ENCODE data around the gene NR0B1.

The NR0B1 gene, protein sequence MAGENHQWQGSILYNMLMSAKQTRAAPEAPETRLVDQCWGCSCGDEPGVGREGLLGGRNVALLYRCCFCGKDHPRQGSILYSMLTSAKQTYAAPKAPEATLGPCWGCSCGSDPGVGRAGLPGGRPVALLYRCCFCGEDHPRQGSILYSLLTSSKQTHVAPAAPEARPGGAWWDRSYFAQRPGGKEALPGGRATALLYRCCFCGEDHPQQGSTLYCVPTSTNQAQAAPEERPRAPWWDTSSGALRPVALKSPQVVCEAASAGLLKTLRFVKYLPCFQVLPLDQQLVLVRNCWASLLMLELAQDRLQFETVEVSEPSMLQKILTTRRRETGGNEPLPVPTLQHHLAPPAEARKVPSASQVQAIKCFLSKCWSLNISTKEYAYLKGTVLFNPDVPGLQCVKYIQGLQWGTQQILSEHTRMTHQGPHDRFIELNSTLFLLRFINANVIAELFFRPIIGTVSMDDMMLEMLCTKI

DNA sequence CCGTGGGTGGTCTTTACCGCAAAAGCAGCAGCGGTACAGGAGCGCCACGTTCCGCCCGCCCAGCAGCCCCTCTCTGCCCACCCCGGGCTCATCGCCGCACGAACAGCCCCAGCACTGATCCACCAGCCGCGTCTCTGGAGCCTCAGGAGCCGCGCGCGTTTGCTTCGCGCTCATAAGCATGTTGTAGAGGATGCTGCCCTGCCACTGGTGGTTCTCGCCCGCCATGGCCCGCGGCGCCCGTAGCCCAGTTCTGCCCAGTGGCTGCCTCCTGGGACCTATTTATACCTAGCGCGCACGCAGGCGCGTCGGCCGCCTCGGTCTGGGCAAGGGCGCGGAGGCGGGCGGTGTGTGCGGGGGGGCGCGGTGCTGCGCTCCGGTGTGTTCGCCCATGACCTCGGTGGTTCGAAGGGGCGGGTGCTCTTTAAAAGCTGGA, at the start of gene NR0B1:
Gene NR0B1 (minus strand): TSS at position 252 of the 433 bp plus-strand sequence. CDS start 27 bp downstream, at position 225.
- DNase-seq = peak in 8 of 10 donors; percentile 4 to 80 (median 20)

DNA sequence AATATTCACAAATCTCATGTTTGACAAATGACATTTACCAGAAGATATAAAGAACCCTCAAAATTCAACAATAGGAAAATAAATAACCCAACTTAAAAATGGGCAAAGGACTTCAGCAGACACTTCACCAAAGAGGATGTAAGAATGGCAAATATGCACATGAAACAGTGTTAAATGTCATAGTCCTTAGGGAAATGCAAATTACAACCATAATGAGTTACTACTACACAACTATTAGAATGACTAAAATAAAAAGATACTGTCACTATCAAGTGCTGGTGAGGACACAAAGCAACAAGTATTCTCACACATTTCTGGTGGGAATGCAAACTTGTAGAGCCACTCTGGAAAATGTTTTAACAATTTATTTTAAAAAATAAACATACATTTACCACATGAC, 40.8 kb upstream of the NR0B1 start:
- no peak for DNase-seq
- intact Hi-C loops (cut with DNase I) = no loop called here

More for the DNA sequence above, at the start of gene NR0B1:
- intact Hi-C loops (cut with DNase I) = no loop called here

DNA sequence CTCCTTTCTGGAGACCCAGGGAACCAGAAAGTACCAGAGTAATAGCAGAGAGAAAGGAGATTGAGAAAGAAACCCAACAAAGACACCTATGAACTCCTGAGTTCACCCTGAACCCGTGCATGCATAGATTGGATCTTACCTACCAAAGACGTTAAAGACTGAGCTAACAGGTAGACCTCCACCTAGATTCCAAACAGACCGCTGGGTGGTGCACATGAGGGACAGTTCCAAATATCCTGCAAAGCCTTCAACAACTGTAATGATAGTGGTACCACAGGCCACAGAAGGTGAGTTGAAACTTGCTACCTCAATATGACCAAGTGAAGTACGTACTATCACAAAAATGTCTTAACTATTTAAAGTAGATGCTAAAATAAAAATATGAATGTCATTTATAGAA, 34.0 kb upstream of the NR0B1 start:
- intact Hi-C loops (cut with DNase I) = no loop called here

DNA sequence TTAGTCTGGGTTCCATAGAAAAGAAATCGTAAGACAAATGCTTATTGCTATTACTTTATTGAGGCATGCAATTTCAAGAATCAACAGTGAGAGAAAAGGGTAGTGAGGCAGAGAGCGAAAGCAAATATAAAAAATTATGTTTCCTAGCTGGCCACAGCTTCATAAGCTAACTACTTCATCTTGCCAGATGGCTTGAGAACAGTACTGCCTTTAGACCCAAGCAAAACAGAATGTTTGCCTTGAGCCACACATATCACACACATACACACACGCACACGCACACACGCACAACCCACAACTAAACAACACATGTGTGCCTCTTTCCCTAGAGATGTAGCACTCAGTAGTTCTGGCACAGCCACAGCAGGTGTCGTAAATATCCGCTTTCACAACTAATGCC, 31.6 kb upstream of the NR0B1 start:
- intact Hi-C loops (cut with DNase I) = no loop called here

More for the DNA sequence above, 34.0 kb upstream of the NR0B1 start:
- DNase-seq = no peak

DNA sequence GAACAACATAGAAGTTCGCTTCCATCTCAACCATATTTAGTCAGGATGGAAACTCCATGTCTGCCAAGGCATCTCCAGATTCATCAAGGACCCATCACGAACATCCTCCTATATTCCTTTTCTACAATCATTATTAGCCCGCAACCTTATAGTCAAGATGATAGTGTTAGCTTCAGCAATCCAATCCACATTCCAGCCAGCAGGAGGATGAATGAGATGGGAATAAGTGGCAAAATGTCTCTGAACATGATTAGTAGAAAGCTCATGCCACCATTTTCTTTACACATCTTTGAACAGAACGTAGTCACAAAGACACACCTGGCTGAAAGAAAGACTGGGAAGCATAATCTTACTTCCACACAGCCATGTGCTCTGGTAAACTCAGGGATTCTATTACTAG, 18.6 kb upstream of the NR0B1 start:
- intact Hi-C loops (cut with DNase I) = no loop called here
- no peak for DNase-seq

More for the DNA sequence above, 31.6 kb upstream of the NR0B1 start:
- no peak for DNase-seq

DNA sequence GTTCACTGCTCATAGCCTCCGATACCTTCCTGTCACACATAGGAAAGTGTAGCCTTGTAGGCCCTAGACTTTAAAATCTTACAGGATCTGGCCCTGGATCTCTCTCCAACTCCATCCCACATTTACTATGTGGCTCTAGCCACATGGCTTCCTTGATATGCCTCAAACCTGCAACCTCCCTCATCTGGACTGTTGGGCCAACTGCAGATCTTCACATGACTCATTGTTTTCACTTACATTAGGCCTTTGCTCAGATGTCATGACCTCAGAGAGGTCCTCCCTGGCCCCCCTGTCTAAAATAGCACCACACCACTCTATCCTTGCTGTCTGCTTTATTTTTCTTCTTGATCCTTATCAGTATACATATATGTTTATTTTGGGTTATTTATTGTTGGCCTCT, 8.1 kb upstream of the NR0B1 start:
- no peak for DNase-seq
- intact Hi-C loops (cut with DNase I) = no loop called here

DNA sequence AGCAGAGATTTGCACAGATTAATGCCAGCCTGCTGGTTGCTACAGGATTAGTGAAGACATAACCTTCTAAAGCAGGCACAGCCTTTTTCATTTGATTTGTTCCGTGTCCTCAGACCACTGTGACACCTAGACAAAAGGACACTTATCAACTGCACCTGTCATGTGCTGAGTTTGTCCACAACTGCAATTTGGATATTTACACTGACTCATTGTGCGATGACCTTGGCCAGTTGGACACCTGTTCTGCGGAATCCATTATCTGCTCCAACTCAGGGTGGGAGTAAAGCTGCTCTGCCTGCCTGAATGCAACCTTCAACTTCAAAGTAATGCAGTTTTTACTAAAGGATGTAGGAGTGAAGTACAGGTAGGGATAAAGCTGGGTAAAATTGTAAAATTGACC, 4.1 kb upstream of the NR0B1 start:
- no peak for DNase-seq
- intact Hi-C loops (cut with DNase I) = no loop called here

DNA sequence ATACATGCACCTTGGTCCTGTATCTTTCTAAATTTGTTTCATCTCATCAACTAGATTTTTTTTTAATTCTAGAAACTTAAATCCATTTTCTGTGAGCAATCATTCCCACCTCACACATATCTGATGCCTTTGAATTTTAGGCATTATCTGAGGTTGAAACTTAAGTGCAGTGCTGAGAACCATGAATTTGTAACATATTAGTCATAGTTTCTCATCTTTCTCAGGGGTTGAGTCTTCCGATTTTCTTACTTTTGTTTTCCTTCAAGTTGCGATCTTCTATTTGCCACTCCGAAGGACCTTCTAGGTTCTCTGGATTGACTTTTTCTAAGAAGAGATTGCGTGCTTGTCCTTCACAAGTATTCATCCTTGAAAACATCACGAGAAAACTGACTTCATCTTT, 3.7 kb upstream of the NR0B1 start:
- no peak for DNase-seq
- intact Hi-C loops (cut with DNase I) = no loop called here

DNA sequence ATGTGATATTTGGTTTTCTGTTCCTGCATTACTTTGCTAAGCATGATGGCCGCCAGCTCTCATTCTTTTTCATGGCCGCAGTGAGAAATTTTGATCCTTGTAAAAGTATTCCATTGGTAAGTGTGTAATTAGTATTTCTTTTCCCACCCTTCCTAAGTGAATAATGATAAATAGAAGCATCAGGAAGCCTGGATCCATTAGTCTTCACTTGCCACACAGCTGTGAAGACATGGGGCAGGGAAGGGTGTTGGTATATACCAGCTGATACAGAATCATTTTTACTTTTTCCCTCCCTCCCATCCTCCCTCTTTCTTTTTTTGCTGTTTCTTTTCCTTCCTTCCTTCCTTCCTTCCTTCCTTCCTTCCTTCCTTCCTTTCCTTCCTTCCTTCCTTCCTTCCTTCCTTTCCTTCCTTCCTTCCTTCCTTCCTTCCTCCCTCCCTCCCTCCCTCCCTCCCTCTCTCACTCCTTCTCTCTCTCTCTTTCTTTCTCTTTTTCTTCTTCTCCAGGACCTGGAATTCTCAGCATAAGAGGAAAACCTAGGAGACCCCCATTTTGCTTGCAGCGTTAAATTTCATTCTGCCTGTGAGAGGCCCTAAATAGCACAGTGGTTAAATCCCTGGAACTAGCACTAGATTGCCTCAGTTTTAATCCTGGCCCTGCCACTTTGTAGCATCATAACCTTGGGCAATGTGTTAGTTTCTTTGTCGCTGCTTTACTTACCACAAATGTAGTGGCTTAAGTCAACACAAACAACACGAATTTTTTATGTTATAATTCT, 1.4 kb upstream of the NR0B1 start:
- no peak for DNase-seq
- intact Hi-C loops (cut with DNase I) = no loop called here

DNA sequence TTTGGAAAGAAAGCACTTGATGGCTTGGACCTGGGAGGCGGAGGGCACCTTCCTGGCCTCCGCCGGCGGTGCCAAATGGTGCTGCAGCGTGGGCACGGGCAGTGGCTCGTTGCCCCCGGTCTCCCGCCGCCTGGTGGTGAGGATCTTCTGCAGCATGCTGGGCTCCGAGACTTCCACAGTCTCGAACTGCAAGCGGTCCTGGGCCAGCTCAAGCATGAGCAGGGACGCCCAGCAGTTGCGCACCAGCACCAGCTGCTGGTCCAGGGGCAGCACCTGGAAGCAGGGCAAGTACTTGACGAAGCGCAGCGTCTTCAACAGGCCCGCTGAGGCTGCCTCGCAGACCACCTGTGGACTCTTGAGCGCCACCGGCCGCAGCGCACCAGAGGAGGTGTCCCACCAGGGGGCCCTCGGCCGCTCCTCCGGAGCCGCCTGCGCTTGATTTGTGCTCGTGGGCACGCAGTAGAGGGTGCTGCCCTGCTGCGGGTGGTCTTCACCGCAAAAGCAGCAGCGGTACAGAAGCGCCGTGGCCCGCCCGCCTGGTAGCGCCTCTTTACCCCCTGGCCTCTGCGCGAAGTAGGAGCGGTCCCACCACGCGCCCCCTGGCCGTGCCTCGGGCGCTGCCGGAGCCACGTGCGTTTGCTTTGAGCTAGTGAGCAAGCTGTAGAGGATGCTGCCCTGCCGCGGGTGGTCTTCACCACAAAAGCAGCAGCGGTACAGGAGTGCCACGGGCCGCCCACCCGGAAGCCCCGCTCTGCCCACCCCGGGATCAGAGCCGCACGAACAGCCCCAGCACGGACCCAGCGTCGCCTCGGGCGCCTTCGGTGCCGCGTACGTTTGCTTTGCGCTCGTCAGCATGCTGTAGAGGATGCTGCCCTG, 689 bp downstream of the NR0B1 start:
- intact Hi-C loops (cut with DNase I) = no loop called here
- peak in 5 of 10 donors; percentile 8 to 81 (median 74) for DNase-seq

DNA sequence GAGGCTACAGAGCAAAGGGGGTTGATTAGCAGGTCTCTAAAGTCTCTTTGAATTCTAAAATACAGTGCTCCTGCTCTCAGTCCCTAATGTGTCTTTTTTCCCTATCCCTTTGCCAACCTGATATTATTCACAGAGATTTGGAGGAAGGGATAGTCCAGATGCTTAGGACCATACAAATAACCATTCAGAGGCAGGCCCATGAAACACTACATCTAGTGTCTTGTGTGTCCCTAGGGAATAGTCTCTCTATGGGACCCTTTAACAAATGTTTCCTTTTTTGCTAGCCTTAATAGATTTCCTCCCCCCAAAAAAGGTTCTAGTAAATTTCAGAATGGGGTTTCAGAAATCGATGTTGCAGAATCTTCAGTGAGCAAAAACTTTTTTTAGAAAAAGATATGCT, 1.7 kb downstream of the NR0B1 start:
- intact Hi-C loops (cut with DNase I) = no loop called here
- DNase-seq = no peak

DNA sequence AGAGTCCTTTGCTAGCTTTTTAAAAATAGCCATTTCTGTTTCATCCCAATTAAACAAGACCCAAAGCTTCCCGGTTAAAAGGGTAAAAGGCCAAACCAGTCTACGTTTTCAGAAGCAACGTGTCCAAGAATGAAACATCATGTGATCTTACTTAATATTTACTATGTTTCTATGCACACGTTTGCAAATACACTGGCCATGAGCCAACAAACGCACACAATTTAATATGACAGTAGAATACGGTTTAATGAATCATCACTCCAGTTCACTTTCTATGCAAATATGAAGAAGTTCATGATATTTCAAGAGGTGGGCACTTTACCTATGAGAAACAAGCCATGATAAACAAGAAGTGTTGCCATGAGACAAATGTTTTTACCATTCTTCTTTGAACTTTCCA, 4.3 kb downstream of the NR0B1 start:
- intact Hi-C loops (cut with DNase I) = no loop called here

DNA sequence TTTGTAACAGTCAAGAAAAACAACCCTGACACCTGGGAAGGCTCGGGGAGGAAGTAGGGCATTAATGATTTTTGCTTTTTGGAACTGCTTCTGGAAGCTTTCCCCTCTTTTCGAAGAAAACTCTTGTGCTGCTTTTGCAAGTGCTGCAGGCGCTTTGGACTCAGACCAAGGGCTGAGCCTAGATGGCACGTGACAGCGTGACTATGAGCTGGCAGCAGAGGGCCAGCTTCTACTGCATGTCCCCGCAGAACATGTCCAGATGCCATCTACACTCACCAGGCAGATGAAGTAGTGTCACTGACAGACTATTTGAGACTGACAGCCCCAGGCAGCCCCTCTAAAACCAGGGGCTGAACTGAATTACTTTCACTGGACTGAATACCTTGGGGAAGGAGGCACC, 6.2 kb downstream of the NR0B1 start:
- intact Hi-C loops (cut with DNase I) = no loop called here
- DNase-seq = peak in 8 of 10 donors; percentile 6 to 92 (median 46)

More for the DNA sequence above, 4.3 kb downstream of the NR0B1 start:
- DNase-seq = no peak

DNA sequence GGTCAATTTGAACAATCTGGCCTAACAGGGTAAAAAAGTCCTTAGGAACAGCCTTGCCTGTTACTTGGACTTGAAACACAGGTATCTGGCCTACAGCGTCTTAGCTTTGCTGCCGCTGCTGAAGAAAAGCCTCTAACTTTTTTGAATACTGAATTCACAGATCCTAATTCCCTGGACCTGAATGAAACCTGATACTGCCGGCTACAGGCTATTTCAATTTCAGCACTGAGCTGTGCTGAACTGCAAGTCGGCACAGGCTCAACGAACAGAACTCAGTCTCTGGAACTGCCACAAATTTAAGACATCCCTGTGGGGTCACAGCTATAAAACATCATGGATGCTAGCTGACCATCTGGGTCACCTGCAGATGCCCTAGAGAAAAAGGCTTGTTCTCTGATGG, 7.2 kb downstream of the NR0B1 start:
- intact Hi-C loops (cut with DNase I) = no loop called here
- no peak for DNase-seq

DNA sequence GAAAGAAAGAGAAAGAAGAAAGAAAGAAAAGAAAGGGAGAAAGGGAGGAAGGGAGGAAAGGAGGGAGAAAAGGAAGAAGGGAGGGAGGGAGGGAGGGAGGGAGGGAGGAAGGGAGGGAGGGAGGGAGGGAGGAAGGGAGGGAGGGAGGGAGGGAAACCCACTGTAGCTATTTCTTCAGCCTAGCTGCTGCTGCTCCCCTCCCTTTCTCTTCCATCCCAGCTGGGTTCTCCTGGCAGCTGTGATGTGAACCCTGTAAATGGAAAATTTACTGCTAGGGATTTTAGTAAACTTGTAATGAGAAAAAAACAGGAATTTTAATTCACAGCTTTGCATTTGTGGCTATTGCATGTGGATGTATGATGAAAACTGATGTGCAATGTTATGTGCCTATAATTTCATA, 8.0 kb downstream of the NR0B1 start:
- intact Hi-C loops (cut with DNase I) = no loop called here
- DNase-seq = no peak

DNA sequence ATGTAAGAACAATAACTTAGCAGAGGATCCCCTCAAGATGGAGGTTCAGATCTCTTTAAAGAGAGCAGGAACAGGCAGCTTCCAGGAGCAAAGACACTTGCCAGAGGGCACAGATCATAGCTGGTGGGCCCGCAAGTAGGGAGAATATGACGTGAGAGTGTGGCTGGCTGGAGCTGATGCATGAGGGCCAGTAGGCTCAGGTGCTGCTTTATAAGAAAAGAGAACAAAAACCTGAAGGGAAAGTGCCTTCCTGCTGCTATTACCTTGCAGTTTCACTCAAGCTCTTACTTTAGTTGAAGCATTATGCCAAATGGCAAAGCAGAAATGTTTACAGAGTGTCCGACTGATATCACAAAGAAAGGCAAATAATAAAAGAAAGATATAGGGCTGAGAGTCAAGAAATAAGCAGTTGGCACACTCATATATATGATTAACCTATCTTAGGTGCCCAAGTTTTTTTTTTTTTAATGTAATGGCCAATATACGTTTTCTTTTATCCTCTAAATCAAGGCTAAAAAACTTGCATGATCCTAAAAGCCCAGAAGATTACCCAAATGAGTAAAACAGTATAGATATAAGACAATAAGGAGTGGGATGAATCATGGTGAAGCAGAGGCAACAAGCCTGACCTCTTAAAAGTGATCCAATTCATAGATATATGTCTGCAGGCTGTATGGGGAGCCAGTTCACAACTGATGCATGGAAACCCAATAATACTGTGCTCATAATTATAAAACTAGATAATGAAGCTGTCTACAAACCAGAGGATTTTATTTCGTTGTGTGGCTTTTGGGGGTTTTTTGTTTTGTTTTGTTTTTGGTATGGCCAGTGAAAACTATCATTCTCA, 12.6 kb downstream of the NR0B1 start:
- DNase-seq = no peak
- intact Hi-C loops (cut with DNase I) = no loop called here

DNA sequence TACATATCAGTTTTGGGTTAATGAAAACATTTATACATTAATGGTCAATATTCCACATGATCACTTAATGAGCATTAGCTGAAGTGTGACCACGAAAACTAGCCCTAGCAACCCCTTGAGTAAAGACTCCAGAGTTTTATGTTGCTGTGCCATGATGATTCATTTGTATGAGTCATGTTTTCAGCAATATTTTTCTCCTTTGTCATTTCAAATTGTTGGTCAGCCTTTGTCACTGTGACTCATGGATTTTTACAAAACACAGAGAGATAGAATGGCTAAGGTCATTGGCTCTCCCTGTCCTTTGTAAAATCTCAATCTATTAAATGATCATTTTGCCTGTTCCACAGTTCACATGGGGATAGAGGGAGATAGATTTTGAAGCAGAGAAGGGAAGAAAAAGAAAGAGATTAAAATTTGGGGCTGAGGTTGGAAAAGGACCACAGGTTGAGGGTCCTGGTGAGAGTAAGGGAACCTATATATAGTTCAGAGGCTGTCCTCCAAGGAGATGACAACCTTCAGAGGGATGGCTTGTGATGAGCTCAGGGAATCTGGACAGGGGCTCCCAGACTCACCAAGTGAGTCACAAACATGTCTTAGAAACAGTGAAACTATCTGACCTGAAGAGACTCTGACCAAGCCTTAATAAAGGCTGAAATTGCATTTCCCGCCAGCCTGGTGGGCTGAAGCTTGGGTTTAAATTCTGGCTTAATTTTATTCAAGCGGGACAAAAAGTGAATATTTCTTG, 25.6 kb downstream of the NR0B1 start:
- intact Hi-C loops (cut with DNase I) = no loop called here
- DNase-seq = no peak

DNA sequence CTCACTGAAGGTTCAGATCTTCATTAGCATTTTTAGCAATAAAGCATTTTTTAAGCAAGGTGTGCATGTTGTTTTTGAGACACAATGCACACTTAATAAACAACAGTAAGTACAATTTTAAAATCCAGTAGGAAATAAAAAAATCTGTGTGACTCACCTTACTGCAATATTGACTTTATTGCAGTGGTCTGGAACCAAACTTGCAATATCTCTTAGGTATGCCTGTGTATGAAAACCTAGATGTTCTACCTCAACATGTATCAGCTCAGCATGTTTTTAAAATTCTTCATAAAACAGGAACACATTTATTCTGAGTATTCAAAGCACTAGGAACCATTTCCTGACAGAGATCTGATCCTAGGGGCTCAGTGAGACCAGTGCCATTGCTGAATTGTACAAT, 26.7 kb downstream of the NR0B1 start:
- DNase-seq = no peak
- intact Hi-C loops (cut with DNase I) = no loop called here

DNA sequence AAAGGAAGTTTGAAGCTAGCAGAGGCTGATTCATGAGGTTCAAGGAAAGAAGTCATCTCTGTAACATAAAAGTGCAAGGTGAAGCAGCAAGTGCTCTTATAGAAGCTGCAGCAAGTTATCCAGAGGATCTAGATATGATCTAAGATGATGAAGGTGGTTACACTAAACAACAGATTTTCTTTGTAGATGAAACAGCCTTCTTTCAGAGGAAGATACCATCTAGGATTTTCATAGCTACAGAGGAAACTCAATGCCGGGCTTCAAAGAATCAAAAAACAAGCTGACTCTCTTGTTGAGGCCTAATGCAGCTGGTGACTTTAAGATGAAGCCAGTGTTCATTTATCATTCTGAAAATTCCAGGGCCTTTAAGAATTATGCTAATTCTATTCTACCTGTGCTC, 28.8 kb downstream of the NR0B1 start:
- no peak for DNase-seq
- intact Hi-C loops (cut with DNase I) = no loop called here

All from posterior cingulate gyrus (tissue), 11 donors.